GM19324 (cell line): ENCODE measurements around the gene EED.

Experiments
- ATAC-seq: cut with Tn5 transposase; IDR thresholded peaks from one replicate; pipeline ENCODE4 v1.9.1; 2021; ENCODE audit warnings: mild to moderate bottlenecking, moderate library complexity; ENCODE audit not compliant: unreplicated experiment, low FRiP score

EED gene

GRCh38 chr11:86246293-86246675, 1.7 kb downstream of the EED start:
- no peak for ATAC-seq

- no peak for ATAC-seq
Measured at GRCh38 chr11:86247608-86248007, 3.1 kb downstream of the EED start.

- ATAC-seq: no peak
Measured at GRCh38 chr11:86248609-86249008, 4.1 kb downstream of the EED start.

GRCh38 chr11:86249307-86250098, 5.0 kb downstream of the EED start:
- ATAC-seq: no peak

GRCh38 chr11:86251345-86251744, 6.8 kb downstream of the EED start:
- no peak for ATAC-seq

- peak; percentile 77 for ATAC-seq
Measured at GRCh38 chr11:86255896-86256295, 11.3 kb downstream of the EED start.

- no peak for ATAC-seq
Measured at GRCh38 chr11:86256608-86257007, 12.1 kb downstream of the EED start.

- ATAC-seq: no peak
Measured at GRCh38 chr11:86257446-86257845, 12.9 kb downstream of the EED start.

- ATAC-seq: no peak
Measured at GRCh38 chr11:86259730-86260129, 15.2 kb downstream of the EED start.

GRCh38 chr11:86261328-86261727, 16.8 kb downstream of the EED start:
- no peak for ATAC-seq

- ATAC-seq: no peak
Measured at GRCh38 chr11:86262387-86262786, 17.8 kb downstream of the EED start.

GRCh38 chr11:86264649-86265048, 20.1 kb downstream of the EED start:
- no peak for ATAC-seq

- ATAC-seq: no peak
Measured at GRCh38 chr11:86265194-86265593, 20.6 kb downstream of the EED start.

GRCh38 chr11:86269645-86270044, 25.1 kb downstream of the EED start:
- ATAC-seq: no peak

- no peak for ATAC-seq
Measured at GRCh38 chr11:86274503-86274902, 29.9 kb downstream of the EED start.

GRCh38 chr11:86274999-86275398, 30.4 kb downstream of the EED start:
- ATAC-seq: no peak

- no peak for ATAC-seq
Measured at GRCh38 chr11:86275493-86276370, 31.2 kb downstream of the EED start.

- ATAC-seq: no peak
Measured at GRCh38 chr11:86277741-86278140, 33.2 kb downstream of the EED start.

GRCh38 chr11:86278226-86278625, 33.7 kb downstream of the EED start:
- ATAC-seq: no peak

GRCh38 chr11:86279747-86280146, 35.2 kb downstream of the EED start:
- ATAC-seq: no peak

GRCh38 chr11:86287468-86287796, 42.9 kb downstream of the EED start:
- no peak for ATAC-seq
